Measurements from ENCODE around the gene CNTNAP4. TPM values are rescaled to one million over a fixed set of nuclear protein-coding genes. Genes with fewer than 3 reads are reported as not detected.

The CNTNAP4 gene
- total RNA-seq, result not detected
- long read RNA-seq, result 0 reads

- DNase-seq (no peak), ATAC-seq (no peak)
- Histone ChIP-seq H3K27me3 (peaks cover 4% of the 10 kb centered on the region), H3K4me1 (no peaks in the 10 kb centered on the region), H3K9me3 (no peaks in the 10 kb centered on the region), H3K4me3 (no peak within 1 kb of the TSS), H3K36me3 (no peaks in the 10 kb centered on the region), H3K27ac (no peak within 1 kb of the TSS)
- intact Hi-C loops (cut with DNase I), result no loop called here
- TF ChIP-seq, protein P1, sequence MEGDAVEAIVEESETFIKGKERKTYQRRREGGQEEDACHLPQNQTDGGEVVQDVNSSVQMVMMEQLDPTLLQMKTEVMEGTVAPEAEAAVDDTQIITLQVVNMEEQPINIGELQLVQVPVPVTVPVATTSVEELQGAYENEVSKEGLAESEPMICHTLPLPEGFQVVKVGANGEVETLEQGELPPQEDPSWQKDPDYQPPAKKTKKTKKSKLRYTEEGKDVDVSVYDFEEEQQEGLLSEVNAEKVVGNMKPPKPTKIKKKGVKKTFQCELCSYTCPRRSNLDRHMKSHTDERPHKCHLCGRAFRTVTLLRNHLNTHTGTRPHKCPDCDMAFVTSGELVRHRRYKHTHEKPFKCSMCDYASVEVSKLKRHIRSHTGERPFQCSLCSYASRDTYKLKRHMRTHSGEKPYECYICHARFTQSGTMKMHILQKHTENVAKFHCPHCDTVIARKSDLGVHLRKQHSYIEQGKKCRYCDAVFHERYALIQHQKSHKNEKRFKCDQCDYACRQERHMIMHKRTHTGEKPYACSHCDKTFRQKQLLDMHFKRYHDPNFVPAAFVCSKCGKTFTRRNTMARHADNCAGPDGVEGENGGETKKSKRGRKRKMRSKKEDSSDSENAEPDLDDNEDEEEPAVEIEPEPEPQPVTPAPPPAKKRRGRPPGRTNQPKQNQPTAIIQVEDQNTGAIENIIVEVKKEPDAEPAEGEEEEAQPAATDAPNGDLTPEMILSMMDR (IDR thresholded peaks at IDR 0.05), result no peak
Observed at GRCh38 chr16:76276745-76277438, at the start of gene CNTNAP4. TSS of gene CNTNAP4 (plus strand) at chr16:76277401. CDS start at chr16:76277663, 262 bp downstream.

DNA sequence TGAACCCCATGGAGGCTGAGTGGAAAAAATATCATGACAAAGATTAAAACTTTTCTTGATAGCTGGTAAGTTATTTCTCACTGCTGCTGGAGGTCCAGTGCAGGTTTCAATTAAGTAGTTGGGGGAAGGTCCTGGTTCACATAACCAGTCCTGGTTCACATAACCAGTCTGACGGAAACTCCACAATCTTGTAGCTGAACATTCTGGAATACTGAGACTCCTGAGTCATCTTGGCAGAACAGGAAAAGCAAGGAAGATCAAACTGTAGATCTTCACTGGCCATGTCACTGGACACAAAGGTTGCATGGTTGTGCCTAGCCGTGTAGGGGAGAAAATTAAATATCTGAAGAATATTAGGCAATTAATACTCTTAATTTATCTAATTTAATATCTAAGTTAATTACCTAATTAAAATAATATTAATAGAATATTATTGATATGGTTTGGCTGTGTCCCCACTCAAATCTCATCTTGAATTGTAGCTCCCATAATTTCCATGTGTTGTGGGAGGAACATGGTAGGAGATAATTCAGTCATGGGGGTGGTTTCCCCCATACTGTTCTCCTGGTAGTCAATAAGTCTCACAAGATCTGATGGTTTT is 48.6 kb upstream of the CNTNAP4 start:
- H3K27ac ChIP-seq, result no peak overlapping the region
- no peak overlapping the region for H3K4me3 ChIP-seq
- DNase-seq, result no peak
- H3K36me3 ChIP-seq, result no peaks in the 10 kb centered on the region
- H3K4me1 ChIP-seq, result no peaks in the 10 kb centered on the region
- no peak for ATAC-seq
- intact Hi-C loops (cut with DNase I), result no loop called here
- no peaks in the 10 kb centered on the region for H3K9me3 ChIP-seq
- H3K27me3 ChIP-seq, result no peaks in the 10 kb centered on the region
- TF ChIP-seq, protein P1 (IDR thresholded peaks at IDR 0.05), result no peak

DNA sequence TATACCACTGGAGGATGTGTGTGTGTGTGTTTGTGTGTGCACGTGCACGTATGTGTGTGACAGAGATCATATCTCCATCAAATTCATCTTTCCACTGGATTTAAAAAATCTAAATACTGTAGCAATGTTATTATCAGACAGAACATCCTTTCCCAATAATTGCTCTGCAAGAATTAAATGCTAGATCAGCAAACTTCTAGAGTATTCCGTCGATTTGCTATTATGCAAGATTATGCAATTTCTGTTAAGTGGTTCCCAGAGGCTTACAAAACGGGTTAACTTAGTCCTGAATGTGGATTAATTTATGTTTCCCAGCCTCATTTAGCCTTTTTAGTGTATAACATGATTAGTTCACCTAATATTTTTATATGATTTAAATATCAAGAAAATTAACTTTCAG is 44.5 kb upstream of the CNTNAP4 start:
- H3K4me3 ChIP-seq, result no peak overlapping the region
- TF ChIP-seq, protein P1 (IDR thresholded peaks at IDR 0.05), result no peak
- no peaks in the 10 kb centered on the region for H3K27me3 ChIP-seq
- no peaks in the 10 kb centered on the region for H3K36me3 ChIP-seq
- no peaks in the 10 kb centered on the region for H3K4me1 ChIP-seq
- ATAC-seq (no peak), DNase-seq (no peak)
- H3K9me3 ChIP-seq, result no peaks in the 10 kb centered on the region
- intact Hi-C loops (cut with DNase I), result no loop called here
- no peak overlapping the region for H3K27ac ChIP-seq

GRCh38 chr16:76235025-76235424 is 42.2 kb upstream of the CNTNAP4 start:
- Histone ChIP-seq H3K4me3 (no peak overlapping the region), H3K9me3 (no peaks in the 10 kb centered on the region), H3K36me3 (no peaks in the 10 kb centered on the region), H3K27ac (no peak overlapping the region), H3K4me1 (no peaks in the 10 kb centered on the region), H3K27me3 (no peaks in the 10 kb centered on the region)
- DNase-seq, result no peak
- TF ChIP-seq, protein P1 (IDR thresholded peaks at IDR 0.05), result no peak
- intact Hi-C loops (cut with DNase I), result no loop called here
- ATAC-seq, result no peak

DNA sequence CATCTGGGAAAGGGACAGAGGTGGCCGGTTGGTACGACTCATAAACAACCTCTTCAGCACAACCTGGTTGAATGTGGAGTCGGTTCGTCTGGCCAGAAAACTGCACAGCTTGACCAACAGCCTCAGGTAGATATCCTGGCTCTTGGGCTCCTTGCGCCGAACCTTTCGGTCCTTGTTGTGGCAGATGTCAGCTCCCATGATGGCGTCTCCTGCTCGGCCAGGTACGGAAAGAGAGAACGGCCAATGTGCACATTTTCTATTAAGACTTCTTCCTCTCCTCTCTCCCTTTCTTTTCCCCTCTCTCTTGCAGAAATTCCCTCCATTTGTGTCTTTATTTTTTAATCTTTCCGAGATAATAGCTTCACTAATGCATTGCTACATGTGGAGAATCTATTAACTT is 41.8 kb upstream of the CNTNAP4 start:
- Histone ChIP-seq H3K27ac (no peak overlapping the region), H3K4me3 (no peak overlapping the region), H3K4me1 (no peaks in the 10 kb centered on the region), H3K27me3 (no peaks in the 10 kb centered on the region), H3K9me3 (no peaks in the 10 kb centered on the region), H3K36me3 (no peaks in the 10 kb centered on the region)
- TF ChIP-seq, protein P1 (IDR thresholded peaks at IDR 0.05), result no peak
- ATAC-seq (no peak), DNase-seq (no peak)
- intact Hi-C loops (cut with DNase I), result no loop called here

Data from upper lobe of right lung (tissue), 1 donor.